GM23338 (cell line): Measurements from ENCODE around the gene KRT16. TPM values are rescaled to one million over a fixed set of nuclear protein-coding genes. Genes with fewer than 3 reads are reported as not detected.

Source experiments
- ATAC-seq: fragments of 200-7000 bp; cut with Tn5 transposase; 3 replicates; pipeline ENCODE4 v1.9.1; 2020
- DNase-seq: peaks from one replicate; pipeline ENCODE4 v3.0.0-alpha.2; 2015; ENCODE audit warnings: low spot score
- H2AFZ ChIP-seq: fragments of 200-600 bp; sonication (generic); 2 replicates; pipeline ENCODE4 v1.8.0; 2016; ENCODE audit warnings: antibody characterized with exemption, mild to moderate bottlenecking, moderate library complexity
- H3F3A ChIP-seq: fragments of 200-600 bp; sonication (generic); replicated peaks from 2 replicates; pipeline ENCODE4 v1.8.0; 2017; ENCODE audit warnings: antibody characterized with exemption, mixed run types, low read depth
- H3K27ac ChIP-seq: fragments of 200-600 bp; sonication (generic); 2 replicates; pipeline ENCODE4 v1.6.1; 2016; ENCODE audit warnings: low read depth
- H3K27me3 ChIP-seq: fragments of 200-600 bp; sonication (generic); 2 replicates; pipeline ENCODE4 v1.8.0; 2016; ENCODE audit warnings: mild to moderate bottlenecking, mixed run types, moderate library complexity; ENCODE audit not compliant: insufficient read depth
- H3K36me3 ChIP-seq: fragments of 200-600 bp; sonication (generic); 2 replicates; pipeline ENCODE4 v1.8.0; 2016; ENCODE audit warnings: mild to moderate bottlenecking; ENCODE audit not compliant: insufficient read depth
- H3K4me1 ChIP-seq: fragments of 200-600 bp; sonication (generic); 2 replicates; pipeline ENCODE4 v1.8.0; 2016; ENCODE audit warnings: mild to moderate bottlenecking, moderate library complexity; ENCODE audit not compliant: insufficient read depth
- H3K4me2 ChIP-seq: fragments of 200-600 bp; sonication (generic); 2 replicates; pipeline ENCODE4 v1.7.1; 2017; ENCODE audit warnings: mixed run types
- H3K4me3 ChIP-seq: fragments of 200-600 bp; sonication (generic); 2 replicates; pipeline ENCODE4 v1.6.1; 2016; ENCODE audit warnings: mixed run types
- H3K79me2 ChIP-seq: fragments of 200-600 bp; sonication (generic); replicated peaks from 2 replicates; pipeline ENCODE4 v1.8.0; 2017; ENCODE audit warnings: mild to moderate bottlenecking; ENCODE audit not compliant: insufficient read depth
- H3K9me2 ChIP-seq: fragments of 200-600 bp; sonication (generic); 2 replicates; pipeline ENCODE4 v1.8.0; 2017; ENCODE audit not compliant: insufficient read depth
- H4K20me1 ChIP-seq: fragments of 200-600 bp; sonication (generic); replicated peaks from 2 replicates; pipeline ENCODE4 v1.8.0; 2017; ENCODE audit warnings: mild to moderate bottlenecking; ENCODE audit not compliant: insufficient read depth
- H3K27ac Mint-ChIP-seq: 2 replicates; pipeline ENCODE4 v1.8.0; 2020; ENCODE audit warnings: inconsistent platforms, mild to moderate bottlenecking, moderate library complexity, mixed read lengths
- H3K27me3 Mint-ChIP-seq: 3 replicates; pipeline ENCODE4 v1.8.0; 2022; ENCODE audit warnings: low read depth, mild to moderate bottlenecking, moderate library complexity, mixed read lengths, inconsistent platforms; ENCODE audit not compliant: insufficient read depth, poor library complexity
- H3K36me3 Mint-ChIP-seq: 3 replicates; pipeline ENCODE4 v1.8.0; 2021; ENCODE audit warnings: low read depth, mild to moderate bottlenecking, inconsistent platforms, moderate library complexity, mixed read lengths
- H3K4me1 Mint-ChIP-seq: 3 replicates; pipeline ENCODE4 v1.8.0; 2020; ENCODE audit warnings: mild to moderate bottlenecking, inconsistent platforms, mixed read lengths
- H3K4me3 Mint-ChIP-seq: 3 replicates; pipeline ENCODE4 v1.8.0; 2021; ENCODE audit warnings: moderate library complexity, mild to moderate bottlenecking, inconsistent platforms, mixed read lengths
- H3K9me3 Mint-ChIP-seq: 3 replicates; pipeline ENCODE4 v1.8.0; 2020; ENCODE audit warnings: moderate library complexity, mild to moderate bottlenecking, inconsistent platforms, mixed read lengths
- CREB1 ChIP-seq: fragments of 250-450 bp; sonication (Bioruptor Pico); IDR thresholded peaks from 2 replicates; pipeline ENCODE4 v1.5.0; 2020; ENCODE audit warnings: low read depth, mild to moderate bottlenecking, moderate library complexity
- ETS1 ChIP-seq: IDR thresholded peaks from 2 replicates; pipeline ENCODE4 v1.6.1; 2016; ENCODE audit warnings: antibody characterized with exemption
- EZH2 ChIP-seq: fragments of 200-600 bp; sonication (generic); IDR thresholded peaks from one replicate; pipeline ENCODE4 v1.8.0; 2017; ENCODE audit warnings: antibody characterized with exemption, mild to moderate bottlenecking, low read depth; ENCODE audit not compliant: unreplicated experiment
- EZH2phosphoT487 ChIP-seq: fragments of 200-600 bp; sonication (generic); IDR thresholded peaks from one replicate; pipeline ENCODE4 v1.8.1; 2018; ENCODE audit warnings: antibody characterized with exemption; ENCODE audit not compliant: unreplicated experiment
- POLR2AphosphoS5 ChIP-seq: IDR thresholded peaks from 2 replicates; pipeline ENCODE4 v1.6.1; 2016; ENCODE audit warnings: antibody characterized with exemption, low read depth
- ZNF331 ChIP-seq: fragments of 250-450 bp; sonication (Bioruptor Pico); IDR thresholded peaks from 2 replicates; pipeline ENCODE4 v1.5.0; 2020; ENCODE audit warnings: low read depth, mild to moderate bottlenecking, moderate library complexity
- polyA plus RNA-seq: library from polyadenylated mRNA; unstranded; fragments of >200 nt; fragmentation: Nextera tagmentation; extraction: Ambion mirVana; gene quantifications from 2 replicates; pipeline ENCODE4 v1.2.1, GENCODE V29; 2016
- total RNA-seq: library from RNA; depleted of rRNA; stranded (reverse); fragments of >200 nt; shearing (Covaris generic); gene quantifications from 2 replicates; pipeline ENCODE4 v1.2.3, GENCODE V29; 2014

The KRT16 gene
- total and polyA plus RNA-seq, 2 experiments from 2014 or later: not detected

- peaks cover 17% of the 10 kb centered on the region for H3K27me3 Mint-ChIP-seq
- H3K27me3 ChIP-seq: no peaks in the 10 kb centered on the region
- peaks cover 3% of the 10 kb centered on the region; the same call in 1 of the 3 replicates for H3K9me3 Mint-ChIP-seq
- no peaks in the 10 kb centered on the region for H3K79me2 ChIP-seq
- no peaks in the 10 kb centered on the region for H3K36me3 ChIP-seq
- no peak overlapping the region for H3K4me3 Mint-ChIP-seq
- no peak overlapping the region for H3K4me2 ChIP-seq
- no peaks in the 10 kb centered on the region; the same call in 1 of the 2 replicates for H3F3A ChIP-seq
- H3K27ac Mint-ChIP-seq: no peak overlapping the region
- ATAC-seq (no peak), DNase-seq (no peak)
- H4K20me1 ChIP-seq: no peaks in the 10 kb centered on the region
- TF ChIP-seq ETS1: no peak
- no peak for TF ChIP-seq POLR2AphosphoS5
- TF ChIP-seq ZNF331: no peak
- H3K4me1 Mint-ChIP-seq: peaks cover 7% of the 10 kb centered on the region; the same call in 2 of the 3 replicates
- H3K4me3 ChIP-seq: no peak overlapping the region
- H3K36me3 Mint-ChIP-seq: no peaks in the 10 kb centered on the region; the same call in 2 of the 3 replicates
- H3K27ac ChIP-seq: no peak overlapping the region
- peaks cover 10% of the 10 kb centered on the region for H3K9me2 ChIP-seq
- H3K4me1 ChIP-seq: peaks cover 3% of the 10 kb centered on the region; the same call in 1 of the 2 replicates
- H2AFZ ChIP-seq: no peak overlapping the region
Measured at GRCh38 chr17:41580687-41581365, 31.7 kb downstream of the KRT16 start.

DNA sequence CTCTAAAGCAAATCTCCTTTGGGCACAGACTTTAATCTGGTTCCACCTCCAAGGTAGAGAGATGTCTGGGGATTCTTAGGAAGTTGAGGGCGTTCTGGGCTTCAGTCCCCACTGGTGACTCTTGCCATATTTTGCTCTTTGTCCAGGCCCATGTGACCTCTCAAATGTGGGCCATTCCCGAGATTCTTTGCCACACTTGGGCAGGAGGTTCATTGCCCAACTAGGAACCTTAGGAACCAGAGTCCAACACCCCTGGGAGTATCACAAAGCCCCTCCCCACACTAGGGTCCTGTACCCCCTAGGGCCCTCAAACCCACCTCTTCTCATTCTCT lies 32.4 kb downstream of the KRT16 start:
- H3K27ac Mint-ChIP-seq: no peak overlapping the region
- H3K27ac ChIP-seq: no peak overlapping the region
- ATAC-seq: no peak

More for the DNA sequence above, 32.4 kb downstream of the KRT16 start:
- Histone ChIP-seq H3K4me2 (no peak overlapping the region), H3K4me3 (no peak overlapping the region), H3K9me2 (peaks cover 10% of the 10 kb centered on the region), H3K79me2 (no peaks in the 10 kb centered on the region), H2AFZ (peak overlapping the region; percentile 93; the same call in 1 of the 2 replicates), H3K27me3 (no peaks in the 10 kb centered on the region), H3K36me3 (no peaks in the 10 kb centered on the region), H4K20me1 (no peaks in the 10 kb centered on the region), H3K4me1 (peaks cover 3% of the 10 kb centered on the region; the same call in 1 of the 2 replicates), H3F3A (no peaks in the 10 kb centered on the region; the same call in 1 of the 2 replicates)
- no peak for DNase-seq
- Mint-ChIP-seq H3K4me1 (peaks cover 7% of the 10 kb centered on the region; the same call in 2 of the 3 replicates), H3K4me3 (peak overlapping the region; percentile 46; the same call in 2 of the 3 replicates), H3K9me3 (peaks cover 3% of the 10 kb centered on the region; the same call in 1 of the 3 replicates), H3K27me3 (peaks cover 17% of the 10 kb centered on the region), H3K36me3 (no peaks in the 10 kb centered on the region; the same call in 2 of the 3 replicates)
- TF ChIP-seq CREB1 (CRISPR knock-in tag) (no peak), EZH2 (no peak), EZH2phosphoT487 (no peak), ETS1 (no peak)
